Caco-2 (cell line): ENCODE measurements around the gene ARSI. TPM values are rescaled to one million over a fixed set of nuclear protein-coding genes. Genes with fewer than 3 reads are reported as not detected.

Experiments
- BruUV-seq: library from RNA; stranded (reverse); fragments of 400-500 nt; replicated peaks from 2 replicates; lab custom pipeline; 2021; lab: Mats Ljungman, UMichigan
- CTCF ChIA-PET: fragments of 300-600 bp; sonication (Branson Sonifier 250); formaldehyde crosslinking; loops from one replicate; lab custom pipeline; 2022; ENCODE audit warnings: antibody characterized with exemption; lab: Charles Lee
- POLR2A ChIA-PET: fragments of 300-600 bp; sonication (Branson Sonifier 250); formaldehyde crosslinking; loops from one replicate; lab custom pipeline; 2022; ENCODE audit warnings: antibody characterized with exemption; lab: Charles Lee
- DNase-seq, 2 experiments: peaks; one replicate each; pipeline versions ENCODE4 v3.0.0 to v3.0.0-alpha.2; 2020 to 2022
- H3K27me3 ChIP-seq: replicated peaks from 2 replicates; pipeline ENCODE4 v1.6.0; 2011; ENCODE audit warnings: low read length; ENCODE audit not compliant: control insufficient read depth, insufficient read depth
- H3K36me3 ChIP-seq: 2 replicates; pipeline ENCODE4 v1.5.1; 2011; ENCODE audit warnings: low read length; ENCODE audit not compliant: control insufficient read depth, insufficient read depth
- H3K4me1 ChIP-seq: fragments of 250-450 bp; sonication (Bioruptor Pico); 2 replicates; pipeline ENCODE4 v1.5.1; 2020; ENCODE audit warnings: mild to moderate bottlenecking
- H3K4me3 ChIP-seq: 2 replicates; pipeline ENCODE4 v1.5.1; 2011; ENCODE audit warnings: low read depth, mild to moderate bottlenecking, control low read depth, low read length
- H3K9me3 ChIP-seq: fragments of 250-450 bp; sonication (Bioruptor Pico); 2 replicates; pipeline ENCODE4 v1.5.1; 2020; ENCODE audit warnings: mild to moderate bottlenecking, moderate library complexity
- H3K27ac Mint-ChIP-seq: one replicate; pipeline ENCODE4 v1.8.0; 2022; ENCODE audit warnings: mixed read lengths; ENCODE audit not compliant: unreplicated experiment
- H3K27me3 Mint-ChIP-seq: one replicate; pipeline ENCODE4 v1.8.0; 2022; ENCODE audit warnings: mixed read lengths; ENCODE audit not compliant: insufficient read depth, unreplicated experiment
- H3K36me3 Mint-ChIP-seq: one replicate; pipeline ENCODE4 v1.8.0; 2022; ENCODE audit warnings: mild to moderate bottlenecking, mixed read lengths; ENCODE audit not compliant: insufficient read depth, unreplicated experiment
- H3K4me1 Mint-ChIP-seq: one replicate; pipeline ENCODE4 v1.8.0; 2022; ENCODE audit warnings: low read depth, mixed read lengths; ENCODE audit not compliant: unreplicated experiment
- H3K4me3 Mint-ChIP-seq: one replicate; pipeline ENCODE4 v1.8.0; 2022; ENCODE audit warnings: mild to moderate bottlenecking, moderate library complexity, mixed read lengths; ENCODE audit not compliant: unreplicated experiment
- H3K9me3 Mint-ChIP-seq: one replicate; pipeline ENCODE4 v1.8.0; 2022; ENCODE audit warnings: mixed read lengths; ENCODE audit not compliant: unreplicated experiment
- intact Hi-C: fragments of 100-400 bp; cut with micrococcal nuclease; formaldehyde crosslinking; loops from one replicate; pipeline ENCODE4 v1.10.0; 2022; ENCODE audit not compliant: unreplicated experiment
- total RNA-seq: library from RNA; stranded (reverse); gene quantifications from 2 replicates; pipeline ENCODE4 v1.2.3, GENCODE V29; 2022
- TF ChIP-seq, protein P1 (sequence below), 2 experiments: fragments of 200-600 bp in 1 of 2; IDR thresholded peaks; 1 replicate in 1 of 2; 2 replicates in 1 of 2; pipeline versions ENCODE4 v1.5.1 to v1.8.0; 2011 to 2022; ENCODE audit warnings: antibody characterized with exemption in 1 of 2, control low read depth in 1 of 2, inconsistent platforms in 1 of 2, low read depth in 1 of 2, low read length in 1 of 2, mild to moderate bottlenecking in 1 of 2, moderate library complexity in 1 of 2; ENCODE audit not compliant: insufficient read depth in 1 of 2, severe bottlenecking in 1 of 2, unreplicated experiment in 1 of 2

The ARSI gene
- total RNA-seq, 1 experiment from 2014 or later, result 0.52 TPM

DNA sequence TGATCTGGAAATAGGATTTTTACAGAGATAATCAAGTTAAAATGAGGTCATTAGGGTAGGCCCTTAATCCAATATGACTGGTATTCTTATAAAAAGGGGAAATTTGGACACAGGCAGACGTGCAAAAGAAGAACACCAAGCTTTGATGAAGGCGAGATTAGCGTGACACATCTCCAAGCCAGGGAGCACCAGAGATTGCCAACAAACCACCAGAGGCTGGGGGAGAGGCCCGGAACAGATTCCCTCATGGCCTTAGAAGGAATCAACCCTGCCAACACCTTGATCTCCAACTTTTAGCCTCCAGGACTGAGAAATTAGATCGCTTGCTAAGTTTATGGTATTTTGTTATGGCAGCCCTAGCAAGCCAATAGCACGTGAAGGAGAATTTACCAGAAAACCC, 10.8 kb upstream of the ARSI start:
- TF ChIP-seq, protein P1, sequence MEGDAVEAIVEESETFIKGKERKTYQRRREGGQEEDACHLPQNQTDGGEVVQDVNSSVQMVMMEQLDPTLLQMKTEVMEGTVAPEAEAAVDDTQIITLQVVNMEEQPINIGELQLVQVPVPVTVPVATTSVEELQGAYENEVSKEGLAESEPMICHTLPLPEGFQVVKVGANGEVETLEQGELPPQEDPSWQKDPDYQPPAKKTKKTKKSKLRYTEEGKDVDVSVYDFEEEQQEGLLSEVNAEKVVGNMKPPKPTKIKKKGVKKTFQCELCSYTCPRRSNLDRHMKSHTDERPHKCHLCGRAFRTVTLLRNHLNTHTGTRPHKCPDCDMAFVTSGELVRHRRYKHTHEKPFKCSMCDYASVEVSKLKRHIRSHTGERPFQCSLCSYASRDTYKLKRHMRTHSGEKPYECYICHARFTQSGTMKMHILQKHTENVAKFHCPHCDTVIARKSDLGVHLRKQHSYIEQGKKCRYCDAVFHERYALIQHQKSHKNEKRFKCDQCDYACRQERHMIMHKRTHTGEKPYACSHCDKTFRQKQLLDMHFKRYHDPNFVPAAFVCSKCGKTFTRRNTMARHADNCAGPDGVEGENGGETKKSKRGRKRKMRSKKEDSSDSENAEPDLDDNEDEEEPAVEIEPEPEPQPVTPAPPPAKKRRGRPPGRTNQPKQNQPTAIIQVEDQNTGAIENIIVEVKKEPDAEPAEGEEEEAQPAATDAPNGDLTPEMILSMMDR (IDR thresholded peaks at IDR 0.05; ENCODE audit: insufficient read depth in 1 of 2, low read depth in 1 of 2, low read length in 1 of 2, severe bottlenecking in 1 of 2, unreplicated experiment in 1 of 2), result no peak

DNA sequence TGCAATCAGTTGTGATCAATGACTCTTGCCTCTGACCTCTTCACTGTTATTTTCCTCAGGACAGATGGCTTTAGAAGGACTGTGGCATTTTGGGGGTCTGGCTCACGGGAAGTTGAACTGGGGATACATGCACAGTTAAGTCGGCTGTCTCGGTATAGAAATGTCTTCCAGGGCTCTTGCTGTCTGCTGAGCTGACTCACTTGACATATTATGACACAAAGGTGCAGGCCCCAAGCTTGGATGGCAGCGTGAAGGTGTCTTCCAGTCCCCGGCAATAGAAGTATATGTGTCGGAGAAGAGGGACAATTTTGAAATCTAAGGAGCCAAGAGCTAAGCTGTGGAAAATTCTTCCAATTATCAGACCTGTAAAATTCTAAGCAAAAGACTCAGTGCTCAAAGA, 9.8 kb upstream of the ARSI start:
- CTCF ChIA-PET, result no interaction called here

More for the DNA sequence above, 10.8 kb upstream of the ARSI start:
- Histone ChIP-seq H3K27me3 (no peaks in the 10 kb centered on the region), H3K36me3 (no peaks in the 10 kb centered on the region), H3K4me1 (peaks cover 15% of the 10 kb centered on the region; the same call in 1 of the 2 replicates), H3K4me3 (no peak overlapping the region), H3K9me3 (no peaks in the 10 kb centered on the region)
- no peak for DNase-seq
- Mint-ChIP-seq H3K36me3 (no peaks in the 10 kb centered on the region), H3K4me3 (no peak overlapping the region), H3K4me1 (peaks cover 5% of the 10 kb centered on the region), H3K27me3 (no peaks in the 10 kb centered on the region), H3K9me3 (no peaks in the 10 kb centered on the region), H3K27ac (no peak overlapping the region)
- BruUV-seq, result no TSS peak
- CTCF ChIA-PET, result no interaction called here
- intact Hi-C loops, result no loop called here
- POLR2A ChIA-PET, result no interaction called here

DNA sequence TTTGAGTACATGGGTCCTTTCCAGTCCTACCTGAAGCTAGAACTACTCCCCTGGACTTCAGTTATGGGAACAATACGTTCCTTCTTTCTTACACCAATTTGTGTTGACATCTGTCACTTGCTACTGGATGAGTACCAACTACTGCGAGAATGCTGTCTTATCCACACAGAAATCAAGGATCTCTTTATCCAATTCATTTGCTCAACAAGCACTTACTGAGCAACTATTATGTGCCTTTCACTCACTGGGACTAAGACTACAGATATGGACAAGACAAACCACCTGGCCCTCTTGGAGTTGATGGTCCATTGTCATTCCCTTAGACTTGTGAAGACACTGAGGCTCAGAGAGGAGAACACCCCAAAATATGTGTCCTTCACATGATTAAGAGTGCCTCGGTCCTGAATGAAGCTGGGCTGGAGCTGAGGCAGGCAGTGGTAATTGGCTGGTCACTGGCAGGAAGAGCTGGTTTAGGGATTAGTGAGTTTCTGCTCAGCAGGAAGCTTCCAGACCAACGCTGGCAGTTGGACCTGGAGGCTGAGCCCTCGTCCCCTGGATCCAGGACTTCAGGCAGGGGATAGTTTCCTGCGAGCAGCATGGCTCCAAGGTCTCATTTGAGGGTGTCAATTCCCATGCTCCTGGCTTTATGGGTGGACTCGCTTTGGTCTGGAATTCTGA, 8.4 kb upstream of the ARSI start:
- Histone ChIP-seq H3K4me1 (no peaks in the 10 kb centered on the region), H3K9me3 (no peaks in the 10 kb centered on the region), H3K4me3 (no peak overlapping the region), H3K27me3 (no peaks in the 10 kb centered on the region), H3K36me3 (no peaks in the 10 kb centered on the region)
- H3K36me3 Mint-ChIP-seq, result no peaks in the 10 kb centered on the region
- ChIA-PET CTCF (interaction anchor here (0.7 kb wide), 1 partner anchor 96 kb away, joined by 3 read pairs; no protein-coding TSS in a partner anchor), POLR2A (no interaction called here)
- DNase-seq, result no peak
- H3K4me1 Mint-ChIP-seq, result no peaks in the 10 kb centered on the region
- TF ChIP-seq, protein P1 (IDR thresholded peaks at IDR 0.05; ENCODE audit: insufficient read depth in 1 of 2, low read depth in 1 of 2, low read length in 1 of 2, severe bottlenecking in 1 of 2, unreplicated experiment in 1 of 2), result no peak
- no TSS peak for BruUV-seq
- no peak overlapping the region for H3K4me3 Mint-ChIP-seq
- H3K27ac Mint-ChIP-seq, result no peak overlapping the region
- intact Hi-C loops, result no loop called here
- H3K9me3 Mint-ChIP-seq, result no peaks in the 10 kb centered on the region
- H3K27me3 Mint-ChIP-seq, result no peaks in the 10 kb centered on the region

More for the DNA sequence above, 9.8 kb upstream of the ARSI start:
- no peaks in the 10 kb centered on the region for H3K9me3 ChIP-seq
- TF ChIP-seq, protein P1 (IDR thresholded peaks at IDR 0.05; ENCODE audit: insufficient read depth in 1 of 2, low read depth in 1 of 2, low read length in 1 of 2, severe bottlenecking in 1 of 2, unreplicated experiment in 1 of 2), result no peak
- H3K27me3 ChIP-seq, result no peaks in the 10 kb centered on the region
- H3K27ac Mint-ChIP-seq, result no peak overlapping the region
- H3K36me3 ChIP-seq, result no peaks in the 10 kb centered on the region
- no peak overlapping the region for H3K4me3 Mint-ChIP-seq
- DNase-seq, result no peak
- H3K4me1 ChIP-seq, result peaks cover 8% of the 10 kb centered on the region; the same call in 1 of the 2 replicates
- POLR2A ChIA-PET, result no interaction called here
- H3K9me3 Mint-ChIP-seq, result no peaks in the 10 kb centered on the region
- no peaks in the 10 kb centered on the region for H3K4me1 Mint-ChIP-seq
- intact Hi-C loops, result no loop called here
- no peaks in the 10 kb centered on the region for H3K27me3 Mint-ChIP-seq
- BruUV-seq, result no TSS peak
- H3K36me3 Mint-ChIP-seq, result no peaks in the 10 kb centered on the region
- H3K4me3 ChIP-seq, result no peak overlapping the region
